Cardiac muscle cell (in vitro differentiated cells and primary cell): Measurements from ENCODE around the gene NMNAT3. TPM values are rescaled to one million over a fixed set of nuclear protein-coding genes. Genes with fewer than 3 reads are reported as not detected.

Experiments used
- DNase-seq, 2 donors: peaks; one replicate each; pipeline versions ENCODE4 v3.0.0 to v3.0.0-alpha.2; 2010 to 2017; ENCODE audit warnings: low read depth in 1 of 2, low spot score in 1 of 2
- H3K27ac ChIP-seq: fragments of 200-600 bp; sonication (generic); 2 replicates; pipeline ENCODE4 v1.5.1; 2016
- H3K27me3 ChIP-seq: fragments of 200-600 bp; sonication (generic); 2 replicates; pipeline ENCODE4 v1.6.0; 2016; ENCODE audit warnings: control low read depth
- H3K36me3 ChIP-seq: fragments of 200-600 bp; sonication (generic); 2 replicates; pipeline ENCODE4 v1.5.1; 2016; ENCODE audit warnings: control low read depth
- H3K4me1 ChIP-seq: fragments of 200-600 bp; sonication (generic); 2 replicates; pipeline ENCODE4 v1.8.1; 2017; ENCODE audit warnings: low read depth, mild to moderate bottlenecking, mixed run types
- H3K4me3 ChIP-seq: fragments of 200-600 bp; sonication (generic); 2 replicates; pipeline ENCODE4 v1.5.1; 2016; ENCODE audit warnings: mild to moderate bottlenecking
- H3K9me3 ChIP-seq: fragments of 200-600 bp; sonication (generic); 2 replicates; pipeline ENCODE4 v1.5.1; 2017; ENCODE audit warnings: low read depth, mild to moderate bottlenecking, control low read depth
- polyA plus RNA-seq: library from polyadenylated mRNA; unstranded; fragments of >200 nt; fragmentation: Nextera tagmentation; extraction: Ambion mirVana; gene quantifications from 2 replicates; pipeline ENCODE4 v1.2.1, GENCODE V29; 2016
- total RNA-seq: library from RNA; depleted of rRNA; stranded (reverse); fragments of >200 nt; gene quantifications from 2 replicates; pipeline ENCODE4 v1.2.3, GENCODE V29; 2016
- TF ChIP-seq, protein P1 (sequence below): IDR thresholded peaks from 2 replicates; pipeline ENCODE4 v1.5.1; 2012; ENCODE audit warnings: low read depth, mild to moderate bottlenecking, low read length

Gene NMNAT3
- total and polyA plus RNA-seq, 2 experiments from 2014 or later = 6.3 to 16.0 TPM

GRCh38 chr3:139627759-139628158 lies 50.0 kb downstream of the NMNAT3 start:
- H3K27me3 ChIP-seq = no peaks in the 10 kb centered on the region
- no peaks in the 10 kb centered on the region for H3K9me3 ChIP-seq
- no peak overlapping the region for H3K27ac ChIP-seq
- no peak overlapping the region for H3K4me3 ChIP-seq
- TF ChIP-seq, protein P1, sequence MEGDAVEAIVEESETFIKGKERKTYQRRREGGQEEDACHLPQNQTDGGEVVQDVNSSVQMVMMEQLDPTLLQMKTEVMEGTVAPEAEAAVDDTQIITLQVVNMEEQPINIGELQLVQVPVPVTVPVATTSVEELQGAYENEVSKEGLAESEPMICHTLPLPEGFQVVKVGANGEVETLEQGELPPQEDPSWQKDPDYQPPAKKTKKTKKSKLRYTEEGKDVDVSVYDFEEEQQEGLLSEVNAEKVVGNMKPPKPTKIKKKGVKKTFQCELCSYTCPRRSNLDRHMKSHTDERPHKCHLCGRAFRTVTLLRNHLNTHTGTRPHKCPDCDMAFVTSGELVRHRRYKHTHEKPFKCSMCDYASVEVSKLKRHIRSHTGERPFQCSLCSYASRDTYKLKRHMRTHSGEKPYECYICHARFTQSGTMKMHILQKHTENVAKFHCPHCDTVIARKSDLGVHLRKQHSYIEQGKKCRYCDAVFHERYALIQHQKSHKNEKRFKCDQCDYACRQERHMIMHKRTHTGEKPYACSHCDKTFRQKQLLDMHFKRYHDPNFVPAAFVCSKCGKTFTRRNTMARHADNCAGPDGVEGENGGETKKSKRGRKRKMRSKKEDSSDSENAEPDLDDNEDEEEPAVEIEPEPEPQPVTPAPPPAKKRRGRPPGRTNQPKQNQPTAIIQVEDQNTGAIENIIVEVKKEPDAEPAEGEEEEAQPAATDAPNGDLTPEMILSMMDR = no peak
- no peaks in the 10 kb centered on the region for H3K36me3 ChIP-seq
- H3K4me1 ChIP-seq = no peaks in the 10 kb centered on the region
- no peak for DNase-seq

GRCh38 chr3:139620438-139620837 lies 57.3 kb downstream of the NMNAT3 start:
- TF ChIP-seq, protein P1 = no peak
- no peaks in the 10 kb centered on the region for H3K27me3 ChIP-seq
- no peak overlapping the region for H3K4me3 ChIP-seq
- no peaks in the 10 kb centered on the region for H3K36me3 ChIP-seq
- no peaks in the 10 kb centered on the region for H3K4me1 ChIP-seq
- no peaks in the 10 kb centered on the region for H3K9me3 ChIP-seq
- H3K27ac ChIP-seq = no peak overlapping the region
- DNase-seq = no peak

DNA sequence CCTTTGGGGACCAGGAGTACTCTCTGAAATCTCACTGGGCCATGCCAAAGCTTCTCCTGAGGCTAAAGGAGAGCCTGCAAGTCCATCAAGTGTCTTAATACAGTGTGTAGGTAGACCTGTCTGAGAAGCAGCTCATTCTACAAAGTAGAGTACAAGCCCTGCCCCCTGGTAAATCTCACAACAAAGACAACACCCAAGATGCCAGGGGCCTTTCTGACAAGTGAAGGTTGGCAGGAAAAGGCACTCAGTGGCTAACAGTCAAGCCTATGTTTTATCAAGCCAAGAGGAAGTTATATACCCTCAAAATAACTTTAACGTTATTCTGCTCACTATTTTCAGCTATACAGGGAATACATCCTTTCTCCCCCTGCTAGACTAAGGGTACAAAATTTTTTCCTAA lies 58.3 kb downstream of the NMNAT3 start:
- H3K9me3 ChIP-seq = no peaks in the 10 kb centered on the region
- TF ChIP-seq, protein P1 = no peak
- no peak overlapping the region for H3K27ac ChIP-seq
- no peak overlapping the region for H3K4me3 ChIP-seq
- DNase-seq = no peak
- H3K4me1 ChIP-seq = no peaks in the 10 kb centered on the region
- no peaks in the 10 kb centered on the region for H3K27me3 ChIP-seq
- H3K36me3 ChIP-seq = no peaks in the 10 kb centered on the region

- no peak overlapping the region for H3K27ac ChIP-seq
- H3K4me3 ChIP-seq = no peak overlapping the region
- no peaks in the 10 kb centered on the region for H3K9me3 ChIP-seq
- no peak for DNase-seq
- no peaks in the 10 kb centered on the region for H3K4me1 ChIP-seq
- no peaks in the 10 kb centered on the region for H3K27me3 ChIP-seq
- H3K36me3 ChIP-seq = no peaks in the 10 kb centered on the region
- TF ChIP-seq, protein P1 = no peak
Observed at GRCh38 chr3:139617672-139618268, 60.0 kb downstream of the NMNAT3 start.

- TF ChIP-seq, protein P1 = no peak
- no peaks in the 10 kb centered on the region for H3K9me3 ChIP-seq
- no peaks in the 10 kb centered on the region for H3K27me3 ChIP-seq
- no peak overlapping the region for H3K4me3 ChIP-seq
- no peaks in the 10 kb centered on the region for H3K4me1 ChIP-seq
- H3K36me3 ChIP-seq = no peaks in the 10 kb centered on the region
- DNase-seq = peak in 1 of 2 donors; percentile 4
- no peak overlapping the region for H3K27ac ChIP-seq
Observed at GRCh38 chr3:139611528-139611927, 66.2 kb downstream of the NMNAT3 start.
